Endothelial cell of hepatic sinusoid (primary cell): ENCODE results near the gene CWC22.
"Not testable (repeated sequence)": the region's sequence is repeated elsewhere in the genome, so short reads cannot be mapped to it uniquely, and the experiment has no call there.

Experiments
- in situ Hi-C: cut with HindIII; loops from 2 replicates; pipeline ENCODE4 v1.10.0; 2017; ENCODE audit warnings: low sequenced_read_pairs

The CWC22 gene

GRCh38 chr2:179952658-179953057 is 54.4 kb downstream of the CWC22 start:
- in situ Hi-C loops = no loop called here

GRCh38 chr2:179951680-179952079 is 55.4 kb downstream of the CWC22 start:
- in situ Hi-C loops = no loop called here

GRCh38 chr2:179950391-179950790 is 56.7 kb downstream of the CWC22 start:
- in situ Hi-C loops = no loop called here

- in situ Hi-C loops = no loop called here
Measured at GRCh38 chr2:179949438-179949837, 57.7 kb downstream of the CWC22 start.

GRCh38 chr2:179948058-179948457 is 59.0 kb downstream of the CWC22 start:
- in situ Hi-C loops = no loop called here

GRCh38 chr2:179946810-179947615 is 60.1 kb downstream of the CWC22 start:
- in situ Hi-C loops = no loop called here

- in situ Hi-C loops = no loop called here
Measured at GRCh38 chr2:179946346-179946745, 60.8 kb downstream of the CWC22 start.

GRCh38 chr2:179939259-179939658 is 67.8 kb downstream of the CWC22 start:
- in situ Hi-C loops = no loop called here

- in situ Hi-C loops = no loop called here
Measured at GRCh38 chr2:179938026-179938425, 69.1 kb downstream of the CWC22 start.

GRCh38 chr2:179936654-179937053 is 70.4 kb downstream of the CWC22 start:
- in situ Hi-C loops = no loop called here

GRCh38 chr2:179936141-179936540 is 71.0 kb downstream of the CWC22 start:
- in situ Hi-C loops = no loop called here

GRCh38 chr2:179932786-179933185 is 74.3 kb downstream of the CWC22 start:
- in situ Hi-C loops = no loop called here

- in situ Hi-C loops = no loop called here
Measured at GRCh38 chr2:179931502-179931901, 75.6 kb downstream of the CWC22 start.

- in situ Hi-C loops = not testable (repeated sequence)
Measured at GRCh38 chr2:179929997-179930396, 77.1 kb downstream of the CWC22 start.

GRCh38 chr2:179927041-179927440 is 80.1 kb downstream of the CWC22 start:
- in situ Hi-C loops = no loop called here

- in situ Hi-C loops = no loop called here
Measured at GRCh38 chr2:179925713-179926112, 81.4 kb downstream of the CWC22 start.

- in situ Hi-C loops = no loop called here
Measured at GRCh38 chr2:179917272-179917671, 89.8 kb downstream of the CWC22 start.

- in situ Hi-C loops = no loop called here
Measured at GRCh38 chr2:179915395-179915992, 91.6 kb downstream of the CWC22 start.

GRCh38 chr2:179913809-179914208 is 93.3 kb downstream of the CWC22 start:
- in situ Hi-C loops = no loop called here

- in situ Hi-C loops = no loop called here
Measured at GRCh38 chr2:179911569-179911968, 95.5 kb downstream of the CWC22 start.

GRCh38 chr2:179910735-179911113 is 96.4 kb downstream of the CWC22 start:
- in situ Hi-C loops = no loop called here
